Karpas-422 (cell line): Measurements from ENCODE around the gene NEU2. TPM values are rescaled to one million over a fixed set of nuclear protein-coding genes. Genes with fewer than 3 reads are reported as not detected.

ENCODE experiments used
- DNase-seq: peaks from one replicate; pipeline ENCODE4 v3.0.0-alpha.2; 2015
- H2AFZ ChIP-seq: fragments of 200-600 bp; sonication (generic); 2 replicates; pipeline ENCODE4 v1.6.1; 2014; ENCODE audit warnings: antibody characterized with exemption, low read length, mixed read lengths
- H3K27ac ChIP-seq: fragments of 200-600 bp; sonication (generic); 2 replicates; pipeline ENCODE4 v1.5.1; 2014; ENCODE audit warnings: mild to moderate bottlenecking, low read length, moderate library complexity
- H3K27me3 ChIP-seq: fragments of 200-600 bp; sonication (generic); 2 replicates; pipeline ENCODE4 v1.6.1; 2014; ENCODE audit warnings: low read length, mixed read lengths
- H3K36me3 ChIP-seq: fragments of 200-600 bp; sonication (generic); 2 replicates; pipeline ENCODE4 v1.6.1; 2014; ENCODE audit warnings: low read length, mixed read lengths; ENCODE audit not compliant: insufficient read depth
- H3K4me1 ChIP-seq: fragments of 200-600 bp; sonication (generic); 2 replicates; pipeline ENCODE4 v1.6.1; 2014; ENCODE audit warnings: mild to moderate bottlenecking, low read length, mixed read lengths
- H3K4me2 ChIP-seq: fragments of 200-600 bp; sonication (generic); 2 replicates; pipeline ENCODE4 v1.6.1; 2014; ENCODE audit warnings: low read length, low read depth, mild to moderate bottlenecking; ENCODE audit not compliant: poor library complexity, severe bottlenecking
- H3K4me3 ChIP-seq: fragments of 200-600 bp; sonication (generic); 2 replicates; pipeline ENCODE4 v1.5.1; 2014; ENCODE audit warnings: mild to moderate bottlenecking, antibody characterized with exemption, low read length, mixed read lengths
- H3K79me2 ChIP-seq: fragments of 200-600 bp; sonication (generic); 2 replicates; pipeline ENCODE4 v1.6.1; 2014; ENCODE audit warnings: mild to moderate bottlenecking, low read length, mixed read lengths
- H3K9ac ChIP-seq: fragments of 200-600 bp; sonication (generic); 2 replicates; pipeline ENCODE4 v1.6.0; 2014; ENCODE audit warnings: low read length
- H3K9me2 ChIP-seq: fragments of 200-600 bp; sonication (generic), shearing (Covaris generic); replicated peaks from 2 replicates; pipeline ENCODE4 v1.6.0; 2014; ENCODE audit warnings: mild to moderate bottlenecking, low read length, moderate library complexity; ENCODE audit not compliant: insufficient read depth
- H3K9me3 ChIP-seq: fragments of 300-700, 200-600 bp; sonication (generic); 2 replicates; pipeline ENCODE4 v1.6.1; 2014; ENCODE audit warnings: low read length, mixed read lengths
- H4K20me1 ChIP-seq: fragments of 200-600 bp; sonication (generic); 2 replicates; pipeline ENCODE4 v1.6.1; 2014; ENCODE audit warnings: mild to moderate bottlenecking, antibody characterized with exemption, low read length, low read depth; ENCODE audit not compliant: insufficient read depth
- total RNA-seq: library from RNA; depleted of rRNA; stranded (reverse); fragments of >200 nt; shearing (Covaris generic); gene quantifications from 2 replicates; pipeline ENCODE4 v1.2.3, GENCODE V29; 2014; ENCODE audit warnings: low replicate concordance

The NEU2 gene
- total RNA-seq, 1 experiment from 2014 or later: not detected

- H3K9ac ChIP-seq: no peak overlapping the region
These were observed 9.3 kb upstream of the NEU2 start for GRCh38 chr2:233023007-233023760.

GRCh38 chr2:233023761-233024410 lies 8.6 kb upstream of the NEU2 start:
- H3K4me3 ChIP-seq: no peak overlapping the region
- no peak for DNase-seq

More at GRCh38 chr2:233023007-233023760, 9.3 kb upstream of the NEU2 start:
- H3K36me3 ChIP-seq: no peaks in the 10 kb centered on the region
- no peaks in the 10 kb centered on the region for H4K20me1 ChIP-seq
- H2AFZ ChIP-seq: no peak overlapping the region
- DNase-seq: no peak
- H3K27me3 ChIP-seq: no peaks in the 10 kb centered on the region
- H3K9me3 ChIP-seq: no peaks in the 10 kb centered on the region
- H3K27ac ChIP-seq: no peak overlapping the region
- no peaks in the 10 kb centered on the region for H3K4me1 ChIP-seq
- H3K4me3 ChIP-seq: no peak overlapping the region
- H3K4me2 ChIP-seq: no peak overlapping the region
- no peaks in the 10 kb centered on the region for H3K79me2 ChIP-seq
- H3K9me2 ChIP-seq: no peaks in the 10 kb centered on the region

GRCh38 chr2:233025706-233026105 lies 6.8 kb upstream of the NEU2 start:
- Histone ChIP-seq H3K9ac (no peak overlapping the region), H3K9me3 (no peaks in the 10 kb centered on the region), H3K27me3 (no peaks in the 10 kb centered on the region), H3K79me2 (no peaks in the 10 kb centered on the region), H3K4me3 (no peak overlapping the region), H3K4me1 (no peaks in the 10 kb centered on the region), H4K20me1 (no peaks in the 10 kb centered on the region), H3K36me3 (no peaks in the 10 kb centered on the region), H3K27ac (no peak overlapping the region), H3K4me2 (no peak overlapping the region), H3K9me2 (no peaks in the 10 kb centered on the region), H2AFZ (no peak overlapping the region)
- DNase-seq: no peak

More at GRCh38 chr2:233023761-233024410, 8.6 kb upstream of the NEU2 start:
- no peak overlapping the region for H2AFZ ChIP-seq
- H3K27ac ChIP-seq: no peak overlapping the region
- no peaks in the 10 kb centered on the region for H3K79me2 ChIP-seq
- no peak overlapping the region for H3K9ac ChIP-seq
- no peak overlapping the region for H3K4me2 ChIP-seq
- no peaks in the 10 kb centered on the region for H3K27me3 ChIP-seq
- H3K36me3 ChIP-seq: no peaks in the 10 kb centered on the region
- no peaks in the 10 kb centered on the region for H3K4me1 ChIP-seq
- H3K9me3 ChIP-seq: no peaks in the 10 kb centered on the region
- H3K9me2 ChIP-seq: no peaks in the 10 kb centered on the region
- H4K20me1 ChIP-seq: no peaks in the 10 kb centered on the region

- no peaks in the 10 kb centered on the region for H3K27me3 ChIP-seq
- H3K4me1 ChIP-seq: no peaks in the 10 kb centered on the region
- no peak for DNase-seq
- no peaks in the 10 kb centered on the region for H3K9me2 ChIP-seq
- no peaks in the 10 kb centered on the region for H3K79me2 ChIP-seq
- H3K9ac ChIP-seq: no peak overlapping the region
- no peak overlapping the region for H3K27ac ChIP-seq
- H3K9me3 ChIP-seq: no peaks in the 10 kb centered on the region
- no peaks in the 10 kb centered on the region for H4K20me1 ChIP-seq
- no peak overlapping the region for H3K4me3 ChIP-seq
- H2AFZ ChIP-seq: no peak overlapping the region
- H3K36me3 ChIP-seq: no peaks in the 10 kb centered on the region
- H3K4me2 ChIP-seq: no peak overlapping the region
These were observed 6.2 kb upstream of the NEU2 start for GRCh38 chr2:233026198-233026813.

GRCh38 chr2:233029321-233029720 lies 3.2 kb upstream of the NEU2 start:
- Histone ChIP-seq H4K20me1 (no peaks in the 10 kb centered on the region), H3K4me3 (no peak overlapping the region), H3K36me3 (no peaks in the 10 kb centered on the region), H2AFZ (no peak overlapping the region), H3K9me2 (no peaks in the 10 kb centered on the region), H3K9me3 (no peaks in the 10 kb centered on the region), H3K9ac (no peak overlapping the region), H3K4me1 (no peaks in the 10 kb centered on the region), H3K79me2 (no peaks in the 10 kb centered on the region), H3K4me2 (no peak overlapping the region), H3K27ac (no peak overlapping the region), H3K27me3 (no peaks in the 10 kb centered on the region)
- DNase-seq: no peak

GRCh38 chr2:233031556-233032500 lies 644 bp upstream of the NEU2 start:
- no peak overlapping the region for H2AFZ ChIP-seq
- H3K9ac ChIP-seq: no peak overlapping the region
- no peaks in the 10 kb centered on the region for H3K9me2 ChIP-seq
- no peak overlapping the region for H3K27ac ChIP-seq
- H3K4me2 ChIP-seq: no peak overlapping the region
- no peaks in the 10 kb centered on the region for H3K4me1 ChIP-seq
- no peak for DNase-seq
- no peaks in the 10 kb centered on the region for H3K79me2 ChIP-seq
- no peaks in the 10 kb centered on the region for H3K27me3 ChIP-seq
- H4K20me1 ChIP-seq: no peaks in the 10 kb centered on the region
- H3K36me3 ChIP-seq: no peaks in the 10 kb centered on the region
- no peak overlapping the region for H3K4me3 ChIP-seq
- no peaks in the 10 kb centered on the region for H3K9me3 ChIP-seq

- Histone ChIP-seq H3K4me2 (no peak overlapping the region), H3K4me1 (no peaks in the 10 kb centered on the region), H3K4me3 (no peak overlapping the region), H3K27me3 (no peaks in the 10 kb centered on the region), H3K9ac (no peak overlapping the region), H3K9me2 (no peaks in the 10 kb centered on the region), H3K36me3 (no peaks in the 10 kb centered on the region), H3K27ac (no peak overlapping the region), H3K79me2 (no peaks in the 10 kb centered on the region), H4K20me1 (no peaks in the 10 kb centered on the region), H2AFZ (no peak overlapping the region), H3K9me3 (no peaks in the 10 kb centered on the region)
- DNase-seq: no peak
These were observed 1.2 kb downstream of the NEU2 start for GRCh38 chr2:233033672-233034071.
